GM18520 (cell line): ENCODE measurements around the gene SDR42E1.

ENCODE experiments used
- ATAC-seq: cut with Tn5 transposase; IDR thresholded peaks from one replicate; pipeline ENCODE4 v1.9.1; 2021; ENCODE audit not compliant: unreplicated experiment

The SDR42E1 gene

GRCh38 chr16:81940781-81941560 is 70.3 kb downstream of the SDR42E1 start:
- no peak for ATAC-seq

DNA sequence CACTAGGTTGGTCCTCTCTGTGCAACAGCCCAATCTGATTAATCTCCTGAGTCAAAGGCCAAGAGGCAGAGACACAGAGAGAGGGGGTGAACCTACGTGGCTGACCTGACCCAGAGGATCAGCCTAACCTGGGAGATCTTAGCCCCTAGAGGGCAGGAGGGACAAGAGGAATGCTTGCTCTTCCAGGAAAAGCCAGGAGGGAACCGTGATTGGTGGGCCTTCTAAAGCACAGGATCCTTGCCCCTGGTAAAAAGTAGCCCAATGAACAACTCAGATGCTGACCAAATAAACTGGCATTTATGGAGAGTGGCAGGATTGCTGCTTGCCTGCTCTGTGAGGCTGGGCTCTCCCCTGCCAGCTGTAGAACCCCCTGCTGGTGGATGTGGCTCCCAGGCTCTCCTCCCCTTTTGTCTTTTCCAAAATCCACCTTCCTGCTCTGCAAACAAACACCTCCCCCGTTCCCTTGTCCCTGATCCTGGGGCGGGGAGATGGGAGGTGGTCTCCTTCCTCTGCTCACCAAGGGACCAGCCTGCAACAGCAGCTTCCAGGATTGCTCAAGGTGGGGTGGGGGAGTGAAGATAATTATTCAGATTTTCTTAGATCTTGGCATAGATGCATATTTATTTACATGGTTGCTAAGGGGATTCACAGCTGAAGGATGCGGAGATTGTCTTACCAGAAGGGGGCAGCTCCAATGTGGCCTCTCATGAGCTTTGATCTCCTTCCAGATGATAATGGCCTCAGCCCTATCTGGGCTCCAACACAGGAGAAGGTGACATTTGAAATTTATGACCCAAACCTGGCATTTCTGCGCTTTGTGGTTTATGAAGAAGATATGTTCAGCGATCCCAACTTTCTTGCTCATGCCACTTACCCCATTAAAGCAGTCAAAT is 71.9 kb downstream of the SDR42E1 start:
- ATAC-seq, result no peak
